Fibroblast of lung (primary cell): ENCODE data around the gene ROR2. TPM values are rescaled to one million over a fixed set of nuclear protein-coding genes. Genes with fewer than 3 reads are reported as not detected.
"Not testable (repeated sequence)": the region's sequence is repeated elsewhere in the genome, so short reads cannot be mapped to it uniquely, and the experiment has no call there.

Experiments
- DNase-seq, 2 donors: peaks; one replicate each; pipeline versions ENCODE4 v3.0.0 to v3.0.0-alpha.2; 2010; ENCODE audit warnings: low read depth in 2 of 2
- H2AFZ ChIP-seq: 2 replicates; pipeline ENCODE4 v1.5.1; 2012; ENCODE audit warnings: low read length, control low read depth, inconsistent platforms
- H3K27ac ChIP-seq: 2 replicates; pipeline ENCODE4 v1.5.1; 2011; ENCODE audit warnings: low read length, control low read depth; ENCODE audit not compliant: insufficient read depth
- H3K27me3 ChIP-seq: 2 replicates; pipeline ENCODE4 v1.5.1; 2011; ENCODE audit warnings: mild to moderate bottlenecking, low read length; ENCODE audit not compliant: control insufficient read depth, insufficient read depth
- H3K36me3 ChIP-seq: 2 replicates; pipeline ENCODE4 v1.5.1; 2011; ENCODE audit warnings: low read length; ENCODE audit not compliant: control insufficient read depth, insufficient read depth
- H3K4me1 ChIP-seq: 2 replicates; pipeline ENCODE4 v1.5.1; 2011; ENCODE audit warnings: low read length; ENCODE audit not compliant: control insufficient read depth, insufficient read depth; ENCODE audit errors: extremely low read depth
- H3K4me2 ChIP-seq: 2 replicates; pipeline ENCODE4 v1.5.1; 2011; ENCODE audit warnings: low read length, control low read depth; ENCODE audit not compliant: insufficient read depth; ENCODE audit errors: extremely low read depth
- H3K4me3 ChIP-seq, 4 experiments: fragments of 200-600 bp in 1 of 4; sonication (generic) in 1 of 4; replicated peaks in 1 of 4; 2 replicates each; pipeline ENCODE4 v1.5.1; 2011 to 2016; ENCODE audit warnings: low read length in 4 of 4, low read depth in 3 of 4, mild to moderate bottlenecking in 3 of 4, control low read depth in 2 of 4, inconsistent platforms in 1 of 4, mixed read lengths in 1 of 4; ENCODE audit not compliant: insufficient read depth in 1 of 4; ENCODE audit errors: control extremely low read depth in 1 of 4
- H3K79me2 ChIP-seq: 2 replicates; pipeline ENCODE4 v1.5.1; 2012; ENCODE audit warnings: mild to moderate bottlenecking, low read length, inconsistent platforms; ENCODE audit not compliant: control insufficient read depth, insufficient read depth
- H3K9ac ChIP-seq: 2 replicates; pipeline ENCODE4 v1.5.1; 2011; ENCODE audit warnings: mild to moderate bottlenecking, low read length, control low read depth; ENCODE audit not compliant: insufficient read depth
- H3K9me3 ChIP-seq: 2 replicates; pipeline ENCODE4 v1.5.1; 2012; ENCODE audit warnings: low read depth, low read length; ENCODE audit not compliant: control insufficient read depth, insufficient read depth
- H4K20me1 ChIP-seq: 2 replicates; pipeline ENCODE4 v1.5.1; 2011; ENCODE audit warnings: low read length; ENCODE audit not compliant: control insufficient read depth, insufficient read depth; ENCODE audit errors: extremely low read depth
- CTCF ChIP-seq, 2 donors: IDR thresholded peaks in 1 of 2; conservative IDR thresholded peaks in 1 of 2; 1 replicate in 1 of 2; 2 replicates in 1 of 2; pipeline ENCODE4 v1.5.1; 2011 to 2012; ENCODE audit warnings: low read length in 2 of 2, control low read depth in 1 of 2, inconsistent platforms in 1 of 2, low read depth in 1 of 2, mild to moderate bottlenecking in 1 of 2
- EZH2 ChIP-seq: IDR thresholded peaks from 2 replicates; pipeline ENCODE4 v1.5.1; 2012; ENCODE audit warnings: low read length, control low read depth, mild to moderate bottlenecking; ENCODE audit errors: missing control alignments
- polyA plus RNA-seq, 2 donors: library from polyadenylated mRNA; depleted of rRNA in 1 of 2; stranded (reverse) in 1 of 2; unstranded in 1 of 2; fragments of >200 nt; gene quantifications; 2 replicates each; pipeline ENCODE4 v1.2.1, GENCODE V29; 2011 to 2012; ENCODE audit warnings: missing spikeins in 1 of 2
- total RNA-seq: library from RNA; depleted of rRNA; stranded (reverse); fragments of >200 nt; gene quantifications from 2 replicates; pipeline ENCODE4 v1.2.1, GENCODE V29; 2014

Gene ROR2
- total and polyA plus RNA-seq, 2 donors (not counting 1 experiment from before 2014, with no cell fraction given) = 2.3 to 27.9 TPM

GRCh38 chr9:91519520-91520277, 430.3 kb downstream of the ROR2 start:
- Histone ChIP-seq H3K4me1 (peaks cover 2% of the 10 kb centered on the region), H3K4me3 (no peak overlapping the region), H3K27ac (no peak overlapping the region), H3K9ac (no peak overlapping the region), H3K4me2 (no peak overlapping the region), H3K36me3 (no peaks in the 10 kb centered on the region), H3K79me2 (no peaks in the 10 kb centered on the region), H3K9me3 (no peaks in the 10 kb centered on the region), H2AFZ (no peak overlapping the region), H4K20me1 (no peaks in the 10 kb centered on the region), H3K27me3 (no peaks in the 10 kb centered on the region)
- no peak for TF ChIP-seq CTCF (conservative IDR thresholded peaks at IDR 0.05 in 1 of 2, IDR thresholded peaks at IDR 0.05 in 1 of 2; ENCODE audit: low read depth in 1 of 2, low read length in 2 of 2)
- no peak for TF ChIP-seq EZH2
- DNase-seq = no peak

GRCh38 chr9:91518462-91518861, 431.6 kb downstream of the ROR2 start:
- Histone ChIP-seq H3K36me3 (no peaks in the 10 kb centered on the region), H4K20me1 (no peaks in the 10 kb centered on the region), H2AFZ (no peak overlapping the region), H3K4me3 (no peak overlapping the region), H3K9ac (no peak overlapping the region), H3K4me2 (no peak overlapping the region), H3K27ac (no peak overlapping the region), H3K9me3 (no peaks in the 10 kb centered on the region), H3K4me1 (peaks cover 3% of the 10 kb centered on the region), H3K79me2 (no peaks in the 10 kb centered on the region), H3K27me3 (no peaks in the 10 kb centered on the region)
- DNase-seq = no peak
- no peak for TF ChIP-seq CTCF (conservative IDR thresholded peaks at IDR 0.05 in 1 of 2, IDR thresholded peaks at IDR 0.05 in 1 of 2; ENCODE audit: low read depth in 1 of 2, low read length in 2 of 2)
- TF ChIP-seq EZH2 = no peak

GRCh38 chr9:91517801-91518200, 432.2 kb downstream of the ROR2 start:
- H2AFZ ChIP-seq = no peak overlapping the region
- TF ChIP-seq EZH2 (no peak), CTCF (conservative IDR thresholded peaks at IDR 0.05 in 1 of 2, IDR thresholded peaks at IDR 0.05 in 1 of 2; ENCODE audit: low read depth in 1 of 2, low read length in 2 of 2) (no peak)
- H3K9me3 ChIP-seq = no peaks in the 10 kb centered on the region
- DNase-seq = no peak
- H3K27ac ChIP-seq = no peak overlapping the region
- H4K20me1 ChIP-seq = no peaks in the 10 kb centered on the region
- no peaks in the 10 kb centered on the region for H3K79me2 ChIP-seq
- H3K4me1 ChIP-seq = peaks cover 3% of the 10 kb centered on the region
- H3K36me3 ChIP-seq = no peaks in the 10 kb centered on the region
- no peak overlapping the region for H3K9ac ChIP-seq
- no peak overlapping the region for H3K4me2 ChIP-seq
- no peaks in the 10 kb centered on the region for H3K27me3 ChIP-seq
- no peak overlapping the region for H3K4me3 ChIP-seq

GRCh38 chr9:91517332-91517731, 432.7 kb downstream of the ROR2 start:
- H3K79me2 ChIP-seq, H3K27ac ChIP-seq, H3K4me2 ChIP-seq, H3K9ac ChIP-seq, H3K27me3 ChIP-seq, H3K36me3 ChIP-seq, H2AFZ ChIP-seq, H3K9me3 ChIP-seq, DNase-seq, H4K20me1 ChIP-seq, H3K4me3 ChIP-seq, H3K4me1 ChIP-seq: not testable (repeated sequence)
